ENCODE data around the gene GPR50. TPM values are rescaled to one million over a fixed set of nuclear protein-coding genes. Genes with fewer than 3 reads are reported as not detected.

Gene GPR50
- total RNA-seq, 2 experiments from 2014 or later, result not detected

DNA sequence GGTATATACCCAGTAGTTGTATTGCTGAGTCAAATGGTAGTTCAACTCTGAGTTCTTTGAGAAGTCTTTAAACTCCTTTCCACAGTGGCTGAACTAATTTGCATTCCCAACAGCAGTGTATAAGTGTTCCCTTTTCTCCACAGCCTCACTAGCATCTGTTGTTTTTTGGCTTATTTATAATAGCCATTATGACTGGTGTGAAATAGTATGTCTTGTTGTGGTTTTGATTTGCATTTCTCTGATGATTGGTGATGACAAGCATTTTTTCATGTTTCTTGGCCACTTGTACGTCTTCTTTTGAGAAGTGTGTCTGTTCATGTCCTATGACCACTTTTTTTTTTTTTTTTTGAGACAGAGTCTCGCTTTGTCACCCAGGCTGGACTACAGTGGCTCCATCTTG is 30.5 kb downstream of the GPR50 start:
- no peaks in the 10 kb centered on the region for H3K27me3 ChIP-seq (ENCODE audit: control insufficient read depth in 1 of 2, insufficient read depth in 2 of 2, low read length in 2 of 2)
- no peaks in the 10 kb centered on the region for H3K9me3 ChIP-seq (ENCODE audit: control insufficient read depth in 1 of 2, insufficient read depth in 1 of 2, low read length in 2 of 2)
- no peaks in the 10 kb centered on the region for H3K4me1 Mint-ChIP-seq (ENCODE audit: low read depth)
- no peak overlapping the region for H3K27ac ChIP-seq (ENCODE audit: low read depth in 1 of 2, low read length in 2 of 2)
- H3K36me3 Mint-ChIP-seq (ENCODE audit: low read depth), result no peaks in the 10 kb centered on the region
- no peak overlapping the region for H3K27ac Mint-ChIP-seq
- H3K4me3 ChIP-seq (ENCODE audit: low read length), result no peak overlapping the region
- no peak overlapping the region for H3K4me3 Mint-ChIP-seq
- no peak for DNase-seq
- intact Hi-C loops (cut with DNase I, micrococcal nuclease), result no loop called here
- no peaks in the 10 kb centered on the region for H3K9me3 Mint-ChIP-seq
- H3K36me3 ChIP-seq (ENCODE audit: insufficient read depth, low read length), result no peaks in the 10 kb centered on the region
- TF ChIP-seq, protein P1, sequence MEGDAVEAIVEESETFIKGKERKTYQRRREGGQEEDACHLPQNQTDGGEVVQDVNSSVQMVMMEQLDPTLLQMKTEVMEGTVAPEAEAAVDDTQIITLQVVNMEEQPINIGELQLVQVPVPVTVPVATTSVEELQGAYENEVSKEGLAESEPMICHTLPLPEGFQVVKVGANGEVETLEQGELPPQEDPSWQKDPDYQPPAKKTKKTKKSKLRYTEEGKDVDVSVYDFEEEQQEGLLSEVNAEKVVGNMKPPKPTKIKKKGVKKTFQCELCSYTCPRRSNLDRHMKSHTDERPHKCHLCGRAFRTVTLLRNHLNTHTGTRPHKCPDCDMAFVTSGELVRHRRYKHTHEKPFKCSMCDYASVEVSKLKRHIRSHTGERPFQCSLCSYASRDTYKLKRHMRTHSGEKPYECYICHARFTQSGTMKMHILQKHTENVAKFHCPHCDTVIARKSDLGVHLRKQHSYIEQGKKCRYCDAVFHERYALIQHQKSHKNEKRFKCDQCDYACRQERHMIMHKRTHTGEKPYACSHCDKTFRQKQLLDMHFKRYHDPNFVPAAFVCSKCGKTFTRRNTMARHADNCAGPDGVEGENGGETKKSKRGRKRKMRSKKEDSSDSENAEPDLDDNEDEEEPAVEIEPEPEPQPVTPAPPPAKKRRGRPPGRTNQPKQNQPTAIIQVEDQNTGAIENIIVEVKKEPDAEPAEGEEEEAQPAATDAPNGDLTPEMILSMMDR (IDR thresholded peaks at IDR 0.05), result no peak
- H3K4me1 ChIP-seq (ENCODE audit: insufficient read depth, low read length), result no peaks in the 10 kb centered on the region
- no peak for ATAC-seq (ENCODE audit: poor library complexity)
- peaks cover 19% of the 10 kb centered on the region for H3K27me3 Mint-ChIP-seq
- CTCF ChIA-PET, result no interaction called here
- POLR2A ChIA-PET, result no interaction called here

DNA sequence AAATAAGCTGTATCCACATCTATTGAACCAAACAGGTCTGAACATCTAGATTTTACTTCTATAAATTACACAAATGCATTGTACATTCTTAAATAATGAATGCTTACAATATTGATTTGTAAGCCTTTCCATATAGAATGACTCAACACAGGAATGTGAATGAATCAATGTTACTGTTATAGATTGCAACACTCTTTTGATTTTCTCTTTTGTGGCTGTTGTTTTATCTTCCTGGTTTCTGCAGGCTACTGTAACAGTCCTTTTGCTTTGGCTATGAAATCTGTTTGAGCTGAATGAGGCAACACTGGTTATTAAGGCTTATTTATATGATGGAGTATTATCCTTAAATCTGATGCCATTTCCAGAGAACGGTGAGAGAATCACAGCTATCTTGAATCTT is 49.5 kb downstream of the GPR50 start:
- ATAC-seq (ENCODE audit: poor library complexity) (no peak), DNase-seq (no peak)
- Histone ChIP-seq H3K36me3 (ENCODE audit: insufficient read depth, low read length) (no peaks in the 10 kb centered on the region), H3K27ac (ENCODE audit: low read depth in 1 of 2, low read length in 2 of 2) (no peak overlapping the region), H3K27me3 (ENCODE audit: control insufficient read depth in 1 of 2, insufficient read depth in 2 of 2, low read length in 2 of 2) (peaks cover 10 to 13% of the 10 kb centered on the region in 2 experiments), H3K4me1 (ENCODE audit: insufficient read depth, low read length) (no peaks in the 10 kb centered on the region), H3K9me3 (ENCODE audit: control insufficient read depth in 1 of 2, insufficient read depth in 1 of 2, low read length in 2 of 2) (no peaks in the 10 kb centered on the region), H3K4me3 (ENCODE audit: low read length) (no peak overlapping the region)
- TF ChIP-seq, protein P1 (IDR thresholded peaks at IDR 0.05), result no peak
- no peak overlapping the region for H3K27ac Mint-ChIP-seq
- intact Hi-C loops (cut with DNase I, micrococcal nuclease), result no loop called here
- no peak overlapping the region for H3K4me3 Mint-ChIP-seq
- POLR2A ChIA-PET, result no interaction called here
- H3K4me1 Mint-ChIP-seq (ENCODE audit: low read depth), result no peaks in the 10 kb centered on the region
- H3K27me3 Mint-ChIP-seq, result peaks cover 43% of the 10 kb centered on the region
- H3K9me3 Mint-ChIP-seq, result no peaks in the 10 kb centered on the region
- no peaks in the 10 kb centered on the region for H3K36me3 Mint-ChIP-seq (ENCODE audit: low read depth)
- CTCF ChIA-PET, result no interaction called here

- Histone ChIP-seq H3K27me3 (ENCODE audit: control insufficient read depth in 1 of 2, insufficient read depth in 2 of 2, low read length in 2 of 2) (peaks cover 10 to 13% of the 10 kb centered on the region in 2 experiments), H3K4me3 (ENCODE audit: low read length) (no peak overlapping the region), H3K36me3 (ENCODE audit: insufficient read depth, low read length) (no peaks in the 10 kb centered on the region), H3K4me1 (ENCODE audit: insufficient read depth, low read length) (no peaks in the 10 kb centered on the region), H3K27ac (ENCODE audit: low read depth in 1 of 2, low read length in 2 of 2) (no peak overlapping the region), H3K9me3 (ENCODE audit: control insufficient read depth in 1 of 2, insufficient read depth in 1 of 2, low read length in 2 of 2) (no peaks in the 10 kb centered on the region)
- intact Hi-C loops (cut with DNase I, micrococcal nuclease), result no loop called here
- ChIA-PET POLR2A (no interaction called here), CTCF (no interaction called here)
- no peak overlapping the region for H3K4me3 Mint-ChIP-seq
- ATAC-seq (ENCODE audit: poor library complexity), result no peak
- no peak overlapping the region for H3K27ac Mint-ChIP-seq
- TF ChIP-seq, protein P1 (IDR thresholded peaks at IDR 0.05), result no peak
- H3K4me1 Mint-ChIP-seq (ENCODE audit: low read depth), result no peaks in the 10 kb centered on the region
- no peaks in the 10 kb centered on the region for H3K9me3 Mint-ChIP-seq
- peaks cover 44% of the 10 kb centered on the region for H3K27me3 Mint-ChIP-seq
- DNase-seq, result no peak
- no peaks in the 10 kb centered on the region for H3K36me3 Mint-ChIP-seq (ENCODE audit: low read depth)
Observed at GRCh38 chrX:151226941-151227340, 50.6 kb downstream of the GPR50 start.

All from CD4-positive, alpha-beta T cell (primary cell).